ENCODE results near the gene RGP1.

RGP1 gene

DNA sequence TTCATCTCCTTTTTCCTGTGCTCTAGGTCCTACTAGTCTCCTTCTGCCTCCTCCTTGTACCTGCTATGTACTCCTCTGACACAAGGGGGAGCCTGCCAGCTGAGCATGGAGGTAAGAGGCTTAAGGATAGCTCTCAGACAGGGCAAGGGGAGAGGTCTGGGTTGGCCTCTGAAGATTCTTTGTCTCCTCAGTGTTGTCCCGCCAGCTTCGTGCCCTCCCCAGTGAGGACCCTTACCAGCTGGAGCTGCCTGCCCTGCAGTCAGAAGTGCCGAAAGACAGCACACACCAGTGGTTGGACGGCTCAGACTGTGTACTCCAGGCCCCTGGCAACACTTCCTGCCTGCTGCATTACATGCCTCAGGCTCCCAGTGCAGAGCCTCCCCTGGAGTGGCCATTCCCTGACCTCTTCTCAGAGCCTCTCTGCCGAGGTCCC is 12.9 kb upstream of the RGP1 start:
- Histone ChIP-seq H3K4me3 (ENCODE audit: low read depth, low read length) (no peak overlapping the region), H3K36me3 (peaks cover 55% of the 10 kb centered on the region)
- TF ChIP-seq, protein P1, sequence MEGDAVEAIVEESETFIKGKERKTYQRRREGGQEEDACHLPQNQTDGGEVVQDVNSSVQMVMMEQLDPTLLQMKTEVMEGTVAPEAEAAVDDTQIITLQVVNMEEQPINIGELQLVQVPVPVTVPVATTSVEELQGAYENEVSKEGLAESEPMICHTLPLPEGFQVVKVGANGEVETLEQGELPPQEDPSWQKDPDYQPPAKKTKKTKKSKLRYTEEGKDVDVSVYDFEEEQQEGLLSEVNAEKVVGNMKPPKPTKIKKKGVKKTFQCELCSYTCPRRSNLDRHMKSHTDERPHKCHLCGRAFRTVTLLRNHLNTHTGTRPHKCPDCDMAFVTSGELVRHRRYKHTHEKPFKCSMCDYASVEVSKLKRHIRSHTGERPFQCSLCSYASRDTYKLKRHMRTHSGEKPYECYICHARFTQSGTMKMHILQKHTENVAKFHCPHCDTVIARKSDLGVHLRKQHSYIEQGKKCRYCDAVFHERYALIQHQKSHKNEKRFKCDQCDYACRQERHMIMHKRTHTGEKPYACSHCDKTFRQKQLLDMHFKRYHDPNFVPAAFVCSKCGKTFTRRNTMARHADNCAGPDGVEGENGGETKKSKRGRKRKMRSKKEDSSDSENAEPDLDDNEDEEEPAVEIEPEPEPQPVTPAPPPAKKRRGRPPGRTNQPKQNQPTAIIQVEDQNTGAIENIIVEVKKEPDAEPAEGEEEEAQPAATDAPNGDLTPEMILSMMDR (IDR thresholded peaks at IDR 0.05; ENCODE audit: low read depth, low read length): peak; percentile 98

DNA sequence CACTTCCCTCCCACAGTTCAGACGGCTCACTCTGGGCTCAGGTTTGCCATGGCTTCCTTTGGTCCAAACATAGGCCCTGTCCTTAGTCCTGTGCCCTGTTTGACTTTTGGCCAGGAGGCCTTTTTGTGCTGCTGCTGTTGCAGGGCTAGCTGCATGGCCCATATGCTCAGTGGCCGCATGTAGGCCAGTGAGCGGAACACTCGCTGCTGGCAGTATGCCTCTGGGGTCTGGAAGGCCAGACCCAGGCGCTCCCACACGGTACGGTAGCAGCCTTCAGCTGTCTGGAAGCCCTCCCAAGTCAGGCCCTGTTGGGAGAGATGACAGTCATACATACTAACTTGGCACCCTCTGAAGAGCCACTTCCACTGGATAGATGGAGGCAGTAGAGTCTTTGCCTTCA is 11.9 kb upstream of the RGP1 start:
- DNase-seq: no peak
- TF ChIP-seq, protein P1 (IDR thresholded peaks at IDR 0.05; ENCODE audit: low read depth, low read length): no peak
- Histone ChIP-seq H3K4me1 (no peaks in the 10 kb centered on the region), H3K9me3 (no peaks in the 10 kb centered on the region), H3K4me3 (ENCODE audit: low read depth, low read length) (no peak overlapping the region), H3K27me3 (no peaks in the 10 kb centered on the region), H3K36me3 (peaks cover 63% of the 10 kb centered on the region)

More for the DNA sequence above, 12.9 kb upstream of the RGP1 start:
- H3K4me1 ChIP-seq: peaks cover under 1% of the 10 kb centered on the region; the same call in 1 of the 2 replicates
- peak; percentile 79 for DNase-seq
- no peaks in the 10 kb centered on the region for H3K9me3 ChIP-seq
- no peaks in the 10 kb centered on the region for H3K27me3 ChIP-seq

DNA sequence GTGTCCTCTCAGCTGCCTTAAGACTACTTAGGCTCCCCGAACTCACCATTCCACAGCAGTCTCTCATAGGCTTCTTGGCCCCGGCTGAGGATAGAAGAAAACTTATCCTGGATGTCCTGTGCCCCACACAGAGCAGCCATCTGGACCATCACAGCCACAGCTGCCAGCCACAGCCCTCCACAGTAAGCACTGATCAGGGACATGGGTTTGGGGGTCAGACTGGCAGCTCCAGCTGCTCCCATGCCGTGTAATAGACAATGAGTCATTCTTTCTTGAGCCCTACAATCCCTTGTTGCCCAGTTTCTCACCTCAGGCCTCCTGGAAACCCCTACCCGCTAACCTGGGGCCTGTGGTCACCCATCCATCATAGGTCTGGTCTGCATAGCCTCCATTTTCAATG is 10.9 kb upstream of the RGP1 start:
- no peaks in the 10 kb centered on the region for H3K4me1 ChIP-seq
- DNase-seq: no peak
- peaks cover 74% of the 10 kb centered on the region for H3K36me3 ChIP-seq
- TF ChIP-seq, protein P1 (IDR thresholded peaks at IDR 0.05; ENCODE audit: low read depth, low read length): no peak
- no peaks in the 10 kb centered on the region for H3K27me3 ChIP-seq
- H3K9me3 ChIP-seq: no peaks in the 10 kb centered on the region
- no peak overlapping the region for H3K4me3 ChIP-seq (ENCODE audit: low read depth, low read length)

DNA sequence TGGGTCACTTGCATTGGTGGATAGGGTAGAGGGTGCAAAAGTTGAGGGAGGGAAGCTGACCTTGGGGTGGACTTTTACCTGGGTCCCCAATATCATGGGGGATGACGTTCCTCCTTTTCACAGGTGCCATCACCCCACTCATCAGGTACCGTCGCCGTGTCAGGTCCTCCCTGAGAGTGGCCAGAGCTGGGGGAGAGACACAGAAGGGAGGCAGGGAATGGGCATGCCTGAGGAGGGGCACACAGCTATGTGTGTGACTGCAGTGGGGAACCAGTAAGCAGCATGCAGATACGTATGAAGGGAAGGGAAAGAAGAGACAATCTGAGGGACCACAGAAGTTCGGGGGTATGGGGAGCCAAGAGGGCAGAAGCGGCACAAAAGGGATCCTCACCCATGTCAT is 10.2 kb upstream of the RGP1 start:
- no peak for DNase-seq
- H3K9me3 ChIP-seq: no peaks in the 10 kb centered on the region
- H3K27me3 ChIP-seq: no peaks in the 10 kb centered on the region
- TF ChIP-seq, protein P1 (IDR thresholded peaks at IDR 0.05; ENCODE audit: low read depth, low read length): no peak
- H3K4me3 ChIP-seq (ENCODE audit: low read depth, low read length): no peak overlapping the region
- H3K4me1 ChIP-seq: no peaks in the 10 kb centered on the region
- H3K36me3 ChIP-seq: peaks cover 81% of the 10 kb centered on the region

DNA sequence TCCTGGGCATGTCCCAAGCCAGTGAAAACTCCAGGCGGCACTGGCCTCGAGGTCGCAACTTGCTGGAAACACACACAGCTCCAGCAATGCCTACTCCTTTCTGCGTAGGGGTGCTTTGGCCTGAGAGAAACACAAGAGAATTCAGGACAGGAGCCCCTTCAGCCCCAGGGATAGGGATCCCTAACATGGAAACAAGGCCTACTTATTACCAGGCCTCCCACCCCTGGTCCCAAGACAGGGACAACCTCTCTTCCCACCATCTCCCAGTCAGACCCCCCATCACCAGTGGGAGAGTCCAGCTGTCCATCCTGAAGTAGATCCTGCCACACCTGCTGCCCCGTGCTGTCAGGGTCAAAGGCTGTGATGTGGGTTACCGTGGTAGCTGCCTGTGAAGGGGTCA is 8.8 kb upstream of the RGP1 start:
- DNase-seq: no peak
- TF ChIP-seq, protein P1 (IDR thresholded peaks at IDR 0.05; ENCODE audit: low read depth, low read length): no peak
- Histone ChIP-seq H3K27me3 (no peaks in the 10 kb centered on the region), H3K4me1 (no peaks in the 10 kb centered on the region), H3K4me3 (ENCODE audit: low read depth, low read length) (no peak overlapping the region), H3K9me3 (no peaks in the 10 kb centered on the region), H3K36me3 (peaks cover 90% of the 10 kb centered on the region)

DNA sequence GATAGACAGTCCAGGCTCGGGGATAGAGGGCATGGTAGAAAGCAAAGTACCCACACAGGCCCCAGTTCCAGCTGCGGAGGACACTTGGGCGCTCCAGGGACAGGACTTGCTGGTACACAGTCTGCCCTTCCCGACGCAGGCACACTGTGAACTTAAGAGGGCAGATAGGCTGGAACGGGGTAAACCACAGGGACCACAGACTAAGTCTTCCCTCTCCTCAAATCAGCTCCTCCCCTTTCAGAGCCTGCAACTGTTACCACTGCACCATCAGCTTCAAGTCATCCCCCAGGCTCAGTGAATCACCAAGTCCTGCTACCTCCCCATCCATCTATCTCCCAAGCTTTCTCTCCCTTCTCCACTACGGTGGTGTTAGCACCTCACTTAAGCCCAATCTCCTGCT is 7.3 kb upstream of the RGP1 start:
- Histone ChIP-seq H3K4me1 (peaks cover 3% of the 10 kb centered on the region), H3K27me3 (no peaks in the 10 kb centered on the region), H3K36me3 (peaks cover 76% of the 10 kb centered on the region), H3K9me3 (no peaks in the 10 kb centered on the region), H3K4me3 (ENCODE audit: low read depth, low read length) (no peak overlapping the region)
- no peak for DNase-seq
- TF ChIP-seq, protein P1 (IDR thresholded peaks at IDR 0.05; ENCODE audit: low read depth, low read length): no peak
